GF-D8 (cell line): ENCODE results near the gene CELSR1.

Source experiments
- DNase-seq: peaks from one replicate; lab custom pipeline; 2025; lab: John Stamatoyannopoulos, UW

CELSR1 gene, protein sequence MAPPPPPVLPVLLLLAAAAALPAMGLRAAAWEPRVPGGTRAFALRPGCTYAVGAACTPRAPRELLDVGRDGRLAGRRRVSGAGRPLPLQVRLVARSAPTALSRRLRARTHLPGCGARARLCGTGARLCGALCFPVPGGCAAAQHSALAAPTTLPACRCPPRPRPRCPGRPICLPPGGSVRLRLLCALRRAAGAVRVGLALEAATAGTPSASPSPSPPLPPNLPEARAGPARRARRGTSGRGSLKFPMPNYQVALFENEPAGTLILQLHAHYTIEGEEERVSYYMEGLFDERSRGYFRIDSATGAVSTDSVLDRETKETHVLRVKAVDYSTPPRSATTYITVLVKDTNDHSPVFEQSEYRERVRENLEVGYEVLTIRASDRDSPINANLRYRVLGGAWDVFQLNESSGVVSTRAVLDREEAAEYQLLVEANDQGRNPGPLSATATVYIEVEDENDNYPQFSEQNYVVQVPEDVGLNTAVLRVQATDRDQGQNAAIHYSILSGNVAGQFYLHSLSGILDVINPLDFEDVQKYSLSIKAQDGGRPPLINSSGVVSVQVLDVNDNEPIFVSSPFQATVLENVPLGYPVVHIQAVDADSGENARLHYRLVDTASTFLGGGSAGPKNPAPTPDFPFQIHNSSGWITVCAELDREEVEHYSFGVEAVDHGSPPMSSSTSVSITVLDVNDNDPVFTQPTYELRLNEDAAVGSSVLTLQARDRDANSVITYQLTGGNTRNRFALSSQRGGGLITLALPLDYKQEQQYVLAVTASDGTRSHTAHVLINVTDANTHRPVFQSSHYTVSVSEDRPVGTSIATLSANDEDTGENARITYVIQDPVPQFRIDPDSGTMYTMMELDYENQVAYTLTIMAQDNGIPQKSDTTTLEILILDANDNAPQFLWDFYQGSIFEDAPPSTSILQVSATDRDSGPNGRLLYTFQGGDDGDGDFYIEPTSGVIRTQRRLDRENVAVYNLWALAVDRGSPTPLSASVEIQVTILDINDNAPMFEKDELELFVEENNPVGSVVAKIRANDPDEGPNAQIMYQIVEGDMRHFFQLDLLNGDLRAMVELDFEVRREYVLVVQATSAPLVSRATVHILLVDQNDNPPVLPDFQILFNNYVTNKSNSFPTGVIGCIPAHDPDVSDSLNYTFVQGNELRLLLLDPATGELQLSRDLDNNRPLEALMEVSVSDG (N-terminal part only)

DNA sequence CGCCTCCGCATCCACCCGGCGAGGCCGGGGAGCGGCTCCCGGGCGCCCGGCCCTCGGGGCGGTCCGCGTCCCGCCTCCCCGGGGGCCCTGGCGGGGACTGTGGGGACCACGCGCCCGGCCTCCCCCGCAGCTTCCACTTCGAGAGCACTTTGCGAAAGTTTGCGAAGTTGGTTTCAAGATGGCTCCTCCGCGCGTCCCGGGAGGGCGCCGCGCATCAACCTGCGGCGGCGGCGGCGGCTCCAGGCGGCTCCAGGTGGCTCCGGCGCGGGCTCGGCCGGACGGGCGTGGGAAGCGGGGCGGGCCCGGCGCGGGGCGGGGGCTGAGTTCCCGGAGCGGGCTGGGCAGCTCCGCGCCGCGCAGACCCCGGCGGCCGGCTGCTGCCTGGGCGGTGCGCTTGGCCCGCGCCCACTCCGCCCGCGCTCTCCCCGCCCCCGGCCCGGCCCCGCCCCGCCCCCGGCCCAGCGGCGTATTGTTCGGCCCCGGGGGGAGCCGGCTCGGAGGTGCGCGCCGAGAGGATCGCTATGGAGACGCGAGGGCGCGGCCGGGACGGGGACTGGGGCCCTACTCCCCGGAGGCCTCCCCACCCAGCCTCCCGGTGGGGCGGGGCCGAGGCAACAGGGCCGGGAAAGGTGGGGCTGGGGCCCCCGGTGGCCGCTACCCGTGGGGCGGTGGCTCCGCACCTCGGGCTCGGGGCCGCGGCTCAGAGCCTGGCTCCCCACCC is at the start of gene CELSR1:
Gene CELSR1, minus strand, starts transcription at position 396 of the 721 bp plus-strand sequence. CDS start 450 bp downstream, outside the sequence.
- DNase-seq = no peak

DNA sequence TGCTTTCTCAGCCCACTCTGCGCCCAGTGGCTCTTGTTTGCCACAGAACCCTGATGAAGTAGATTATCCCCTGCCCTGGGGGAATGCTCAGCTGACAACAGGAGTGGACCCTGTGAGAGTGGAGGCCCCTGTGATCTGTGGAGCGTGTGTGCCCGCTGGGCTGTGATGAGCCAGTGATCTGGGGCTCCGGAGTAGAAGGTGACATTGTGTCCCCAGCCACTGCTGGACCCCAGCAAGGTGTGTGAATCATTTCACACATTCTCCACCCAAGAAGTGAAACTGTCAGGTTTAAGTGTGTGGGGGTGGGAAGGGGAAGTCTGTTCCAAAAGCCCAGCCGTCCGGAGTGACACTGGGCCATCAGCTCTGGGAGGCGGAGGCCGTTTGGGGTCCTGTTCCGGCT is 49.6 kb upstream of the CELSR1 start:
- DNase-seq = no peak

DNA sequence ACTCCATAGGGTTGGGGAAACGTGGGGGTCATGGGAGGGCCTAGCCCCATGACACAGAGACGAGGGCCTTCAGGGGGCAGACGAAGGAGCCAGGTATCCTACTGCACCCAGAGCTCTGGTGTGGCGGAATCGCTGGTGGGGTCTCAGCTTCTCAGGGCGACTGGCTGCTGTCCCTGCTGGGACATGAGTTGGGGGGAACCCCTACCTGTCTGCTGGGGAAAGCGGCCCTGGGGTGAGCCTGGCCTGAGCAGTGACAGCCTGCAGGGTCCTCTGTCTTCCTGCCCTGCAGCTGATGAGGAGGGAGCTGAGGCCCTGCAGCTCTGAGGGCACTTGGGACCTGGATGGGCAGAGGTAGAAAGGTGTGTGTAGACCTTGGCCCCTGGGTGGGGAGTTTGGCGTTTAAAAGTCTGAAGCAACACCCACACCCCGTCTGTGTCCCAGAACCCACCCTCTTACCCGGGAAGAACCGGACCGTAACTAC is 49.2 kb upstream of the CELSR1 start:
- no peak for DNase-seq

DNA sequence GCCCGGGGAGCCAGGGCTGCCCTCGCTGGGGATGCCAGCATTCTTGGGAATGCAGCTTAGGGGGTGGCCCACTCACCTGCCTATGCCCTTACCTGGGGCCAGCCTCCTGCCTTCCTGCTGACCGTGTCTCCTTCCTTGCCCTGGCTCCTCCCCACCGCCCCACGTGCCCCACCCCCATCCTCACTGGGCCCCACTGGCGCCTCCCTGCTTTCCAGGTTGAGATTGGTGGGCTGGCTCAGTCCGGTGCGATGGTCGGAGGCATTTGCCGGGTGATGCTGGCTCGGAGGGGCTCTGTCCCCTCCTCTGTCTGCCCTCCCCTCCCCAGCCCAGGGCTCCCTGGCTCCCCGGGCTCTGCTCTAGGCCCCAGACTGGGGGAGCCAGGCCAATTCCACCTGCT is 48.7 kb upstream of the CELSR1 start:
- no peak for DNase-seq

DNA sequence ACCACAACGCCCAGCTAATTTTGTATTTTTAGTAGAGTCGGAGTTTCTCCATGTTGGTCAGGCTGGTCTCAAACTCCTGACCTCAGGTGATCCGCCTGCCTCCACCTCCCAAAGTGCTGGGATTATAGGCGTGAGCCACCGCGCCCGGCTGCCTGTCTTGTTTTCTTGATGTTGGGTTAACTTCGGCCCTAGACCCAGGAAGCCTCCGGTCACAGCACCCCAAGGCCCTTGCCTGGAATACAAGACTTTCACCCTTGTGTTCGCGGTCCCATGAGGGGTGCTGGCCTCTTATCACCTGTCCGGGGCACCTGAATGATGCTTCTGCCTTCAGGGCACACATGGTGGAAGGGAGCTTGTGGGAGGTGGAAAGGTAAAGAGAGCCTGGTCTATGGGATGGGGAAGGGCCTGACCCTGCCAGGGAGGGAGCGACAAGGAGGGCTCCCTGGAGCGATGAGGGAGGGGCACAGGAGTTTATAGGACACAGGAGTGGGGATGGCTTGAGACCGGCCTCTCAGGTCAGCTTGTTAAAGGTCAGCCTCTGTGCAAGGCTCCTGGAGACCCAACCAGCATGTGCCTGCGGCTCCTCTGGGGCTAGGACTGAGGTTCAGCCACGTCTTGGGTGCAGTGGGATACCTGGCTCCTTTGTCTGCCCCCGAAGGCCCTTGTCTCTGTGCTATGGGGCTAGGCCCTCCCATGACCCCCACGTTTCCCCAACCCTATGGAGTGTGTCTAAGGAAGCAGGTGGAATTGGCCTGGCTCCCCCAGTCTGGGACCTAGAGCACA is 48.1 kb upstream of the CELSR1 start:
- DNase-seq = no peak

DNA sequence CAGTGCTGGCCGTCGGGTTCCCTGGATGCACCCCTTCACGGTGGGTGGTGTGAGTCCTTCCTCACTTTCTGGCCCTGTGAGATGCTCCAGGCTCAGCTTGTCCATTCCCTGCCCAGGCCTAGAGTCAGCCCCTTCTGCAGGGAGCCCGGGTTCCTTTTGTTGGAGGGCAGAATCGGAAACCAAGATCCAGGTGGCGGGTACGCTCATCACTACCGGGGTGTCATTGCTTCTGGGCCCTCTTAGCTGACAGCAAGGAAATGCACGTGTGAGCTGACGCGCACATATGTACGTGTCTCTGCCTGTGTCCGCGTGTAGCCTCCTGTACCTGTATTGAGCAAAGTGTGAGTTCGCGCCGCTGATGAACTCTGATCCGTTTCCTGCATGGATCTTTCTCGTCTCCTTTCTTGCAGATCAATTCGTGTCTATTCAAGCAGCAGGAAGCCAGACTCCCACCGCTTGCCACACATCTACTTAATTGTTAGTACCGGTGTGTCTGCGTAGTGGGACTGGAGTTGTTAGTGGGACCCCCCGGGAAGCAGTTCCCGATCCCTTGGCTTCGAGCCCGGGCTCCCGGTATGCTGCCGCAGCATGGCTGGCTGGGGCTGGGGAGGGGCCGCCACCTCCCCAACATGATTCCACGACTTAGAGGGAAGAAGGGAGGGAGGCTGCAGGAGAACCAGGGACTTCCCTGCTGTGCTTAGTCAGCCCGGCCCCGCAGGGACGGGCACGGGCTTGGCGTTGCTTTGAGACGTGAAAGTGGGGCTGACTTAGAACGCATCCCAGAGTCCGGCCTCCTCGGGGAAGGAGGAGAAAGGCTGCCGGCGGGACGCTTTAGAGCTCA is 46.9 kb upstream of the CELSR1 start:
- DNase-seq = no peak

DNA sequence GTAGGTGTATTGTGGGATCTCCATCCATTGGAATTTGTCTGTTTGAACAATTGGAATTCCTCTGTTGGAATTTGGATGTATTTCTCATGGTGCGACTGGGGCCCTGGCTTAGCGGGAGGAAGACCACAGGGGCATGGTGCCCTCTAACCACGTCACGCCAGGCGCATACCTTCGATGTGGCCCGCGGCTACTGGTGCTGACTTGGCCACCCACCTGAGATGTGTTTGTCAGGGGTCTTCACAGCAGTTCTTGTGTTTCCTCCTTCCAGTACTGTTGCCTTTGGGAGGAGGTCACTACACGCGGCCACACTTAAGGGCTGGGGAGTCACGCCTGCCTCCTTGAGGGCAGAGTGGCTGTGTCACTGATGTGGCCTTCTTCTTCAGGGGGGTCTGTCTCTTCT is 46.2 kb upstream of the CELSR1 start:
- no peak for DNase-seq

DNA sequence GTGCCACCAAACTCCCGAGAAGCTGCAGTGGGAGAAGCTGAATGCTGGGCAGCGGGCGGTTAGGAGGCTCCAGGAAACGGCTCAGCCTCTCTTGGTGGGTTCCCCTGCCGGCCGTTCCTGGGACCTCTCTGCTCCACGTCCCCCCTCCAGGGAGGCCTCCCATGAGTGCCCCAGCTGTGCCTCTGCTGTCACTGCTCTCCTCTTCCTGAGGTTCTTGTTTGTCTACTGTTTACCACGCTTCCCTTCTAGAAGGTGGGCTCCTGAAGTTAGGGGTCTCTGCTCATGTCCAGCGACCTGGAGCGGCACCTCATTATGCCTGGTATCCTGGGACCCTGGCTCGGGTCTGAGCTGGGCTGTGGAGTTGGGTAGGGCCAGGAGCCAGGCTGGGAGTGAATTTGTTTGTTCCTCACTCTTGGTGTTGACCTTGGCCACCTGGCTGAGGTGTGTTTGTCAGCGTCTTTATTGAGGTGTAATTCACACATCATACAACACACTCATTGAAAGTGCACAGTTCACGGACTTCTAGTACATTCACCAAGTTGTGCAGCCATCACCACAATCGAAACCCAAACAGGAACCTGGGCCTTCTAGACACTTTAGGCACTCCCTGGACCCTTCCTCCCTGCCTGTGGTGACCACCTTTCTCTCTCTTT is 45.0 kb upstream of the CELSR1 start:
- no peak for DNase-seq

DNA sequence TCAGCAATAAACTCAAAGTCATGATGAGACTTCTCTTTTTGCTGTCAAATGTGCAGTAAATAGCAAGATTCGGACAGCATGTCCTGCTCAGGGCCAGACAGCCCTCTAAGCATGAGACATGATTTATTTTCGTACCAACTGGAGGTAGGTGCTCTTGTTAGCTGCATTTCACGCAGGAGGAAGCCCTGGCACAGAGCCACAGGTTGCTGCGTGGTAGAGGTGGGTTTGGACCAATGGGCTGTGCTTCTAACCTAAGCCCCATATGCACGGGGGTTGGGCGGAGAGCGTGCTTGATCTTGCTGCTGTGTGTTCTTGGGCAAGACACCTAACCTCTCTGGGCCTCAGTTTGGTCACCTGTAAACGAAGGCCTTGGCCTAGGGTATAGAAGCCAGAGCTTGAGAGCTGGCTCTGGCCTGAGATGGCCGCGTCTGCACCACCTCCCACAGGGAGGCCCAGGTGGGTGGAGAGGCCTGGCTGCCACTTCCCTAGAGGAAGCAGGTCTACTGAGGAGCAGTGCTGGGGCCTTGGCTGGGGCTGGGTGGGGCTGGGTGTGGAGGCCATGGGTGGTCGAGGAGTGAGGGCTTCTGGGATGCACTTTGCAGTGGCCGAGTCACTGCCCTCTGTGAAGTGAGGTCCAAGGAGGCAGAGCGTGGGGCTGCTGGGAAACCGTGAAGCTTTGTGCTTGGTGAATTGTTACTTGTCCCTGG is 44.3 kb upstream of the CELSR1 start:
- DNase-seq = no peak

DNA sequence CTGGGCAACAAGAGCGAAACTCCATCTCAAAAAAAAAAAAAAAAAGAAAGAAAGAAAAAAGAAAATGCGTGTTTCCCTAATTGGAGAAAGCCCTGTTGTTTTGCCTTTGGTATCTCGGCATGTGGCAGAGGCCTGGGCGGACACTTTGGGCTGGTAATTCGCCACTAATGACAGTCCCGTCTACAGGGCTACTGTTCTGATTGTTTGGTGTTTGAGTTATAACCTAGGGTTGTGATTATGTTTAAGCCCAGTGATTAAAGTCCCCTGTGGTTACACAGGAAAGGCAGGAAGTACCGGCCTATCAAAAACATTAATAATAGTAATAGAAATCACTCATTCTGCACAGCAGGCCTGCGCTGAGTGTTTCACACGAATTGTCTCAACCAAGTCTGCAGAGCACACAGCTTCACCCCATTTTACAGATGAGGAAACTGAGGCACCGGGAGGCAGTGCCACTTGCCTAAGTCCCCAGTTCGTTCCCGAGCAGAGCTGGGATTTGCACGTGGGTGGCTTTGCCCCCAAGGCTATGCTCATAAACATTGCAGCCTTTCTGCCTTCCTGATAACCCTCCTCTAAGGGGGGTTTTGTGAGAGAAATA is 43.6 kb upstream of the CELSR1 start:
- no peak for DNase-seq

DNA sequence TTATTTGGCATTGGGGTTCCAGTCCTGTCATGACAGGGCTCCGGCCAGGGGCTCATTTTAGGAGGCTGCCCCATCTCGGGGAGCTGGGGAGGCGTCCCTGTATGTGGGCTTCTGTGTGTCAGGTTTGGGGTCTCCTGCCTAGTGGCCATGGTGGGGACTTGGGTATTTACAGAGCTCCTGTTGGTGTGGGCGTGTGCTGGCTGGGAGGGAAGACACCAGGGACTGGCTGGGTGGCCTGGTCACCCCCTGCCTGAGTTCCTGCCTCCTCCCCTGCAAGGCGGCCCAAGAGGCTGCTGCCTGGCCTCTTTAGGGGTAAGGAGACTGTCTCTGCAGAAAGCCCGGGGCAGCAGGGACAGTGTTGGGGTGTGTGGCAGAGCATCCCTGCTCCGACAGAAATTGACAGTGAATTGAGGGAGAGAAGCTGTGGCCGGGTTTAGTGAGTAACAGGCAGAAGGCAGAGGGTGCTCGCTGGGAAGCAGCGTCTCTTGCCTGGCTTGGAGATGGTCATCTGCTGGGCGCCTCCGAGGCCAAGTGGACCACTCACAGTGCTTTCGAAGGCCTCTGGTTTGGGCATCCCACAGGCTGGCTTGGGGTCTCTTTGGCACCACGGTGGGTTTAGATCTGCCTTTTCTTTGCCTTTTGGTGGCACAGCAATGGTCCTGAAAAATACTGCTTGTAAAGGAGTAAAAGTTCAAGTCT is 42.5 kb upstream of the CELSR1 start:
- DNase-seq = no peak

DNA sequence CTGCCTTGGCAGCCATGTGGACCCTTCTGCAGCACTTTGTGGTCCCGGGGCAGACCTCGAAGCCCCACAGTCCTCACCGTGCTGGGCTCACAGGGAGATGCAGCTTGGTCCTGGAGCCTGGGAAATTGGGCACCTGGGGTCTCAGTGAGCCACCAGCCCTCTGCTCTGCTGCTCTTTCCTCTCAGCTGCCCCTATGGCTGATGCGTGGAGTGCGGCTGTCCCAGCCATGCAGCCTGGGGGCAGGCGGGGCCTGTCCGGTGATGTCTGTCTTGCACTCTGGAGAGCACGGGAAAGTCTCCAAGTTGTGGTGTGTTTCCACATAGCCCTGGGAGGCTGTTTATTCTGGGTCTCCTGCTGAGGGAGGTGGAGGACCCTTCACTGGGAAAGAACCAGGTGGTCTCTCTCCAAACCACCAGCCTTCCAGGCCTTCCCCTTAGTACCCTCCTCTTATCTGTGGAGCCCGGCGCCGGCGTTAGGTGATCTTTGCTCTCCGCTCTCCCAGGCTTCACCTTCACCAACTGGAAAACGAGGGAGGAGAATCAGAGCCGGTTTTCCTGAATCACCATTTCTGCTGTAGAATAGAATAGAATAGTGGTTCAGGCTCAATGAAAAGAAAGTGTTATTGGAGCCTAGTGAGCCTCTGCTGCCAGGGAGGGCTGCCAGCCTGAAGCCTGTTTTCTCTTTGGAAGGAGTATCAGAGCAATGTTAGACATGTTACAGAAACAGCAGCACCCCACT is 41.6 kb upstream of the CELSR1 start:
- no peak for DNase-seq

DNA sequence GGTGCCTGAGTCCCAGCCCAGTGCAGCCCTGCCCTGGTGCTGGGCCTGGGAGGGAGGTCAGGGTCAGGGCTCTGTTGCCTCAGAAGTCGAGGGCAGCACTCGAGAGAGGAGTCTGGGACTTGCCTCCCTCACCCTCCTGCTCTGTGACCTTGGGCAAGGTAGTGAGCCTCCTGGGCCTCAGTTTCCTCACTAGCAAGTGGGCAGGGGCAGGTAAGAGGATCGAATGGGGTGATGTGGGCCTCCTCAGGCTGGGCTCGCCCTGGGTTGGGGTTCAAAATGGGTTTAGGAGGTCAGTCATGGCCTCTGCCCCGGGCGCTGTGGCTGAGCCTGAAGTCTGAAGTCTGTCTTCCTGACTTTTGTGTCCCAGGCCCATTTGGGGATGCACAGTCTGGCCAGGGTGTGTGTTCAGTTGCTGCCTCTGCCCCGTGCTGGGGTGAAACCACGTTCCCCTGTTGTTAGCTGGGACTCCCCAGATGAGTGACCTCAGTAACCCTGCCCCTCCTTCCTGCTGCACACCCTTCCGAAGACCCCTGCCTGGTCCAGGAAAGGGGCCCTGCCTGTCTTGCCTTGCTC is 40.9 kb upstream of the CELSR1 start:
- no peak for DNase-seq

DNA sequence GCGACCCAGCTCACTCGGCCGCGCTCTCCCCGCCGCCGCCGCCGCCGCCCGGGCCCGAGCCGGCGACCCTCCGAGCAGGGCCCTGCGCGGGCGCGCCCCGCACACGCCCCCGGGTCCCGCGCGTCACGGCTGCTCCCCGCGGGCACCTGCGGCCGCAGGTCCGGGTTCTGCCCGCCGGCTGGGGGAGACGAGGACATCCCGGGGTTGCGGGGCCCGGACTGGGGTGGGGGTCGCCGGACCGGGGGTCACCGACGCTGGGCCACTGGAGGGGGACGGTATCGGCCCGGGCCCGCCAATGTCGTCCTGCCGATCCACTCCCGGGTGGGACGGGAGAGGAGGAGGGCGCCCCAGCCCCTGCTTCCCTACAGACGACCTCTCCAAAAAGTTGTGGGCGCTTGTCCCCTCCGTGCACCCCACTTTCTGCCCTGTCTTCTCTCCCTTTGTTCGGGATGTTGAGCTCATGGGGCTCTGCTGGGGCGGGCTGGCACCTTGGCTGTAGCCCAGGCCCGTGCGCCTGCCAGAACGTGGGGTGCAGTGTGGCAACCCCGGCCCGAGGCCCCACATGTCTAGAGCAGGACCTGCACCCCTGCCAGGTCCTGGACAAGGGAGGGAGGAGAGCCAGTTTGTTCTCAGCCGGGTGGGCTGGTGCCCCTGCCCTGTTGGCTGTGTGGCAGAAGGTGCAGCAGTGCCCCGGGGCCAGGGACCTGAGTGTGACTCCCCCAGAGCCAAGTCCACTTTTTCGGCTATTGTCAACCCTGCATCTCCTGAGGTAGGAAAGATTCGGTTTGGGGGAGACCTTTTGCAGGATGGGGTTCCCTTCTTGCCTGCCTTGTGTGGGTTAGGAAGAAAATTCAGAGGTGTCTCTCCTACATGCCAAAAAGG is 40.2 kb upstream of the CELSR1 start:
- DNase-seq = no peak

DNA sequence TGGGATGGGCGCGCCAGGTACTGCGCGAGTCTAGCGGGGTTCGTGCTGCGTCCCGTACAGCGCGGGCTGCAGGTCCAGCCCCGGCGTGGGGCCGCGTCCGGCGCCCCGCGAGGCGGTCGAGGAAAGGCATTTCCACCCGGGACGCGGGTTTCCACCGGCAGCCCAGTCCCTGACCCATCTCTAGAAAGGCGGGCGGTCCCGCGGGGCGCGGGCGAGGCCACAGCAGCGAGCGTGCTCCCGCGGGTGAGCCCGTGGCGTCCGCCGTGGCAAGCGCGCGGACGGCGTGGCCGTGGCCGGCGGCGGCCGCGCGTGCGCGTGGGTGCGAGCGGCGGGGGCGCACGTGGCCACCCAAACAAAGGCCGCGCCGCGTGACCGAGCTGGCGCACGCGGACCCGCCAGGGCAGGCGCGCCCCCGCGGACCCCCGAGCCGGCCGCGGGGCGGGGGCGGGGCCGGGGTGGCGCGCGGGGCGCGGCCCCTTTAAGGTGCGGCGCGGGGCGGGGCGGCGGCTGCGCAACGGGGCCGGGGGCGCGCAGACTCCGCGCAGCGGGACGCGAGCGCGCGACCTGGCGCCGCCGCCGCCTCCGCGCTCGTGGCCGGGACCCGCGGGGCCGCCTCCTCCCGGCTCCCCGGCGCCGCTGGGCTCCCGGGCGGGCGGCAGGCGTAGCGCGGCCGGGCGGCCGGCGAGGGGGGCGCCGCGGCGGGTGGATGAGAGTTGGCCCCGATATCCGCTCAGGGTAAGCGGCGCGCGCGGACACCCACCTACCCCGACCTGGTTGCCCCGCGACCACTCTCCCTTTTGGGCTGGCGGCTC is 39.3 kb upstream of the CELSR1 start:
- no peak for DNase-seq
